IPS DF 4.7 (cell line): ENCODE measurements around the gene PRSS35.
"Not testable (repeated sequence)": the region's sequence is repeated elsewhere in the genome, so short reads cannot be mapped to it uniquely, and the experiment has no call there.

Source experiments
- DNase-seq: peaks from one replicate; pipeline ENCODE4 v3.0.0-alpha.2; 2013; ENCODE audit warnings: low spot score; ENCODE audit errors: extremely low read depth

Gene PRSS35

GRCh38 chr6:83511901-83512681, at the start of gene PRSS35:
TSS of gene PRSS35 (plus strand) at chr6:83512534. CDS start at chr6:83523442, 10,908 bp downstream.
- DNase-seq, result no peak

- no peak for DNase-seq
Measured at GRCh38 chr6:83463886-83464285, 48.4 kb upstream of the PRSS35 start.

GRCh38 chr6:83464381-83465140, 47.8 kb upstream of the PRSS35 start:
- no peak for DNase-seq

GRCh38 chr6:83466328-83466727, 46.0 kb upstream of the PRSS35 start:
- DNase-seq, result no peak

GRCh38 chr6:83467620-83468036, 44.7 kb upstream of the PRSS35 start:
- no peak for DNase-seq

GRCh38 chr6:83470001-83470400, 42.3 kb upstream of the PRSS35 start:
- DNase-seq, result no peak

GRCh38 chr6:83470587-83470986, 41.7 kb upstream of the PRSS35 start:
- no peak for DNase-seq

GRCh38 chr6:83472767-83473166, 39.6 kb upstream of the PRSS35 start:
- no peak for DNase-seq

GRCh38 chr6:83474309-83474708, 38.0 kb upstream of the PRSS35 start:
- no peak for DNase-seq

- no peak for DNase-seq
Measured at GRCh38 chr6:83476971-83477370, 35.4 kb upstream of the PRSS35 start.

GRCh38 chr6:83479389-83479788, 32.9 kb upstream of the PRSS35 start:
- no peak for DNase-seq

GRCh38 chr6:83480470-83480869, 31.9 kb upstream of the PRSS35 start:
- DNase-seq, result no peak

GRCh38 chr6:83481938-83482337, 30.4 kb upstream of the PRSS35 start:
- DNase-seq, result not testable (repeated sequence)

- DNase-seq, result no peak
Measured at GRCh38 chr6:83488448-83488847, 23.9 kb upstream of the PRSS35 start.

- no peak for DNase-seq
Measured at GRCh38 chr6:83488861-83489260, 23.5 kb upstream of the PRSS35 start.

- no peak for DNase-seq
Measured at GRCh38 chr6:83490217-83490807, 22.0 kb upstream of the PRSS35 start.

GRCh38 chr6:83505356-83505755, 7.0 kb upstream of the PRSS35 start:
- no peak for DNase-seq

GRCh38 chr6:83509441-83509840, 2.9 kb upstream of the PRSS35 start:
- DNase-seq, result no peak

- no peak for DNase-seq
Measured at GRCh38 chr6:83510791-83511190, 1.5 kb upstream of the PRSS35 start.

- no peak for DNase-seq
Measured at GRCh38 chr6:83511266-83511665, 1.1 kb upstream of the PRSS35 start.

GRCh38 chr6:83514466-83514865, 2.1 kb downstream of the PRSS35 start:
- no peak for DNase-seq

- DNase-seq, result no peak
Measured at GRCh38 chr6:83514866-83515466, 2.6 kb downstream of the PRSS35 start.
